ENCODE data around the gene PLA2G4C.

DNA sequence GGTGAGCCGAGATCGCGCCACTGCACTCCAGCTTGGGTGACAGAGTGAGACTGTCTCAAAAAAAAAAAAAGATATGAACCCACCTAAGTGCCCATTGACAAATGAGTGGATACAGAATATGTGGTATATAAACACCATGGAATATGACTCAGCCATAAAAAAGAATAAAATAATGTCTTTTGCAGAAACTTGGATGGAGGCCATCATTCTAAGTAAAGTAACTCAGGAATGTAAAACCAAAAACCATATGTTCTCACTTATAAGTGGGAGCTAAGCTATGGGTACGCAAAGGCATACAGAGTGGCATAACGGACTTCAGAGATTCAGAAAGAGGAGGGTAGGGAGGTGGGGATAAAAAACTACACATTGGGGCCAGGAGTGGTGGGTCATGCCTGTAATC, 29.5 kb downstream of the PLA2G4C start:
- TF ChIP-seq, protein P1, sequence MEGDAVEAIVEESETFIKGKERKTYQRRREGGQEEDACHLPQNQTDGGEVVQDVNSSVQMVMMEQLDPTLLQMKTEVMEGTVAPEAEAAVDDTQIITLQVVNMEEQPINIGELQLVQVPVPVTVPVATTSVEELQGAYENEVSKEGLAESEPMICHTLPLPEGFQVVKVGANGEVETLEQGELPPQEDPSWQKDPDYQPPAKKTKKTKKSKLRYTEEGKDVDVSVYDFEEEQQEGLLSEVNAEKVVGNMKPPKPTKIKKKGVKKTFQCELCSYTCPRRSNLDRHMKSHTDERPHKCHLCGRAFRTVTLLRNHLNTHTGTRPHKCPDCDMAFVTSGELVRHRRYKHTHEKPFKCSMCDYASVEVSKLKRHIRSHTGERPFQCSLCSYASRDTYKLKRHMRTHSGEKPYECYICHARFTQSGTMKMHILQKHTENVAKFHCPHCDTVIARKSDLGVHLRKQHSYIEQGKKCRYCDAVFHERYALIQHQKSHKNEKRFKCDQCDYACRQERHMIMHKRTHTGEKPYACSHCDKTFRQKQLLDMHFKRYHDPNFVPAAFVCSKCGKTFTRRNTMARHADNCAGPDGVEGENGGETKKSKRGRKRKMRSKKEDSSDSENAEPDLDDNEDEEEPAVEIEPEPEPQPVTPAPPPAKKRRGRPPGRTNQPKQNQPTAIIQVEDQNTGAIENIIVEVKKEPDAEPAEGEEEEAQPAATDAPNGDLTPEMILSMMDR (conservative IDR thresholded peaks at IDR 0.05; ENCODE audit: low read depth in 2 of 2), result no peak
- TF ChIP-seq EZH2phosphoT487 (IDR thresholded peaks at IDR 0.05; ENCODE audit: unreplicated experiment) (no peak), POLR2AphosphoS5 (IDR thresholded peaks at IDR 0.05; ENCODE audit: low read depth) (no peak), ZNF114 (CRISPR knock-in tag; IDR thresholded peaks at IDR 0.05) (no peak), EZH2 (IDR thresholded peaks at IDR 0.05; ENCODE audit: low read depth, unreplicated experiment) (no peak), CREB1 (CRISPR knock-in tag; IDR thresholded peaks at IDR 0.05; ENCODE audit: low read depth) (no peak), JUNB (IDR thresholded peaks at IDR 0.05; ENCODE audit: unreplicated experiment) (no peak), STAT1 (IDR thresholded peaks at IDR 0.05; ENCODE audit: unreplicated experiment) (no peak), NANOG (IDR thresholded peaks at IDR 0.05; ENCODE audit: borderline replicate concordance) (no peak), ZNF331 (CRISPR knock-in tag; IDR thresholded peaks at IDR 0.05; ENCODE audit: low read depth) (no peak)
- TF ChIP-seq, protein P2, sequence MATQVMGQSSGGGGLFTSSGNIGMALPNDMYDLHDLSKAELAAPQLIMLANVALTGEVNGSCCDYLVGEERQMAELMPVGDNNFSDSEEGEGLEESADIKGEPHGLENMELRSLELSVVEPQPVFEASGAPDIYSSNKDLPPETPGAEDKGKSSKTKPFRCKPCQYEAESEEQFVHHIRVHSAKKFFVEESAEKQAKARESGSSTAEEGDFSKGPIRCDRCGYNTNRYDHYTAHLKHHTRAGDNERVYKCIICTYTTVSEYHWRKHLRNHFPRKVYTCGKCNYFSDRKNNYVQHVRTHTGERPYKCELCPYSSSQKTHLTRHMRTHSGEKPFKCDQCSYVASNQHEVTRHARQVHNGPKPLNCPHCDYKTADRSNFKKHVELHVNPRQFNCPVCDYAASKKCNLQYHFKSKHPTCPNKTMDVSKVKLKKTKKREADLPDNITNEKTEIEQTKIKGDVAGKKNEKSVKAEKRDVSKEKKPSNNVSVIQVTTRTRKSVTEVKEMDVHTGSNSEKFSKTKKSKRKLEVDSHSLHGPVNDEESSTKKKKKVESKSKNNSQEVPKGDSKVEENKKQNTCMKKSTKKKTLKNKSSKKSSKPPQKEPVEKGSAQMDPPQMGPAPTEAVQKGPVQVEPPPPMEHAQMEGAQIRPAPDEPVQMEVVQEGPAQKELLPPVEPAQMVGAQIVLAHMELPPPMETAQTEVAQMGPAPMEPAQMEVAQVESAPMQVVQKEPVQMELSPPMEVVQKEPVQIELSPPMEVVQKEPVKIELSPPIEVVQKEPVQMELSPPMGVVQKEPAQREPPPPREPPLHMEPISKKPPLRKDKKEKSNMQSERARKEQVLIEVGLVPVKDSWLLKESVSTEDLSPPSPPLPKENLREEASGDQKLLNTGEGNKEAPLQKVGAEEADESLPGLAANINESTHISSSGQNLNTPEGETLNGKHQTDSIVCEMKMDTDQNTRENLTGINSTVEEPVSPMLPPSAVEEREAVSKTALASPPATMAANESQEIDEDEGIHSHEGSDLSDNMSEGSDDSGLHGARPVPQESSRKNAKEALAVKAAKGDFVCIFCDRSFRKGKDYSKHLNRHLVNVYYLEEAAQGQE (IDR thresholded peaks at IDR 0.05; ENCODE audit: unreplicated experiment), result no peak
- TF ChIP-seq, protein P3, sequence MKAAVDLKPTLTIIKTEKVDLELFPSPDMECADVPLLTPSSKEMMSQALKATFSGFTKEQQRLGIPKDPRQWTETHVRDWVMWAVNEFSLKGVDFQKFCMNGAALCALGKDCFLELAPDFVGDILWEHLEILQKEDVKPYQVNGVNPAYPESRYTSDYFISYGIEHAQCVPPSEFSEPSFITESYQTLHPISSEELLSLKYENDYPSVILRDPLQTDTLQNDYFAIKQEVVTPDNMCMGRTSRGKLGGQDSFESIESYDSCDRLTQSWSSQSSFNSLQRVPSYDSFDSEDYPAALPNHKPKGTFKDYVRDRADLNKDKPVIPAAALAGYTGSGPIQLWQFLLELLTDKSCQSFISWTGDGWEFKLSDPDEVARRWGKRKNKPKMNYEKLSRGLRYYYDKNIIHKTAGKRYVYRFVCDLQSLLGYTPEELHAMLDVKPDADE (IDR thresholded peaks at IDR 0.05), result no peak
- TF ChIP-seq, protein P4, sequence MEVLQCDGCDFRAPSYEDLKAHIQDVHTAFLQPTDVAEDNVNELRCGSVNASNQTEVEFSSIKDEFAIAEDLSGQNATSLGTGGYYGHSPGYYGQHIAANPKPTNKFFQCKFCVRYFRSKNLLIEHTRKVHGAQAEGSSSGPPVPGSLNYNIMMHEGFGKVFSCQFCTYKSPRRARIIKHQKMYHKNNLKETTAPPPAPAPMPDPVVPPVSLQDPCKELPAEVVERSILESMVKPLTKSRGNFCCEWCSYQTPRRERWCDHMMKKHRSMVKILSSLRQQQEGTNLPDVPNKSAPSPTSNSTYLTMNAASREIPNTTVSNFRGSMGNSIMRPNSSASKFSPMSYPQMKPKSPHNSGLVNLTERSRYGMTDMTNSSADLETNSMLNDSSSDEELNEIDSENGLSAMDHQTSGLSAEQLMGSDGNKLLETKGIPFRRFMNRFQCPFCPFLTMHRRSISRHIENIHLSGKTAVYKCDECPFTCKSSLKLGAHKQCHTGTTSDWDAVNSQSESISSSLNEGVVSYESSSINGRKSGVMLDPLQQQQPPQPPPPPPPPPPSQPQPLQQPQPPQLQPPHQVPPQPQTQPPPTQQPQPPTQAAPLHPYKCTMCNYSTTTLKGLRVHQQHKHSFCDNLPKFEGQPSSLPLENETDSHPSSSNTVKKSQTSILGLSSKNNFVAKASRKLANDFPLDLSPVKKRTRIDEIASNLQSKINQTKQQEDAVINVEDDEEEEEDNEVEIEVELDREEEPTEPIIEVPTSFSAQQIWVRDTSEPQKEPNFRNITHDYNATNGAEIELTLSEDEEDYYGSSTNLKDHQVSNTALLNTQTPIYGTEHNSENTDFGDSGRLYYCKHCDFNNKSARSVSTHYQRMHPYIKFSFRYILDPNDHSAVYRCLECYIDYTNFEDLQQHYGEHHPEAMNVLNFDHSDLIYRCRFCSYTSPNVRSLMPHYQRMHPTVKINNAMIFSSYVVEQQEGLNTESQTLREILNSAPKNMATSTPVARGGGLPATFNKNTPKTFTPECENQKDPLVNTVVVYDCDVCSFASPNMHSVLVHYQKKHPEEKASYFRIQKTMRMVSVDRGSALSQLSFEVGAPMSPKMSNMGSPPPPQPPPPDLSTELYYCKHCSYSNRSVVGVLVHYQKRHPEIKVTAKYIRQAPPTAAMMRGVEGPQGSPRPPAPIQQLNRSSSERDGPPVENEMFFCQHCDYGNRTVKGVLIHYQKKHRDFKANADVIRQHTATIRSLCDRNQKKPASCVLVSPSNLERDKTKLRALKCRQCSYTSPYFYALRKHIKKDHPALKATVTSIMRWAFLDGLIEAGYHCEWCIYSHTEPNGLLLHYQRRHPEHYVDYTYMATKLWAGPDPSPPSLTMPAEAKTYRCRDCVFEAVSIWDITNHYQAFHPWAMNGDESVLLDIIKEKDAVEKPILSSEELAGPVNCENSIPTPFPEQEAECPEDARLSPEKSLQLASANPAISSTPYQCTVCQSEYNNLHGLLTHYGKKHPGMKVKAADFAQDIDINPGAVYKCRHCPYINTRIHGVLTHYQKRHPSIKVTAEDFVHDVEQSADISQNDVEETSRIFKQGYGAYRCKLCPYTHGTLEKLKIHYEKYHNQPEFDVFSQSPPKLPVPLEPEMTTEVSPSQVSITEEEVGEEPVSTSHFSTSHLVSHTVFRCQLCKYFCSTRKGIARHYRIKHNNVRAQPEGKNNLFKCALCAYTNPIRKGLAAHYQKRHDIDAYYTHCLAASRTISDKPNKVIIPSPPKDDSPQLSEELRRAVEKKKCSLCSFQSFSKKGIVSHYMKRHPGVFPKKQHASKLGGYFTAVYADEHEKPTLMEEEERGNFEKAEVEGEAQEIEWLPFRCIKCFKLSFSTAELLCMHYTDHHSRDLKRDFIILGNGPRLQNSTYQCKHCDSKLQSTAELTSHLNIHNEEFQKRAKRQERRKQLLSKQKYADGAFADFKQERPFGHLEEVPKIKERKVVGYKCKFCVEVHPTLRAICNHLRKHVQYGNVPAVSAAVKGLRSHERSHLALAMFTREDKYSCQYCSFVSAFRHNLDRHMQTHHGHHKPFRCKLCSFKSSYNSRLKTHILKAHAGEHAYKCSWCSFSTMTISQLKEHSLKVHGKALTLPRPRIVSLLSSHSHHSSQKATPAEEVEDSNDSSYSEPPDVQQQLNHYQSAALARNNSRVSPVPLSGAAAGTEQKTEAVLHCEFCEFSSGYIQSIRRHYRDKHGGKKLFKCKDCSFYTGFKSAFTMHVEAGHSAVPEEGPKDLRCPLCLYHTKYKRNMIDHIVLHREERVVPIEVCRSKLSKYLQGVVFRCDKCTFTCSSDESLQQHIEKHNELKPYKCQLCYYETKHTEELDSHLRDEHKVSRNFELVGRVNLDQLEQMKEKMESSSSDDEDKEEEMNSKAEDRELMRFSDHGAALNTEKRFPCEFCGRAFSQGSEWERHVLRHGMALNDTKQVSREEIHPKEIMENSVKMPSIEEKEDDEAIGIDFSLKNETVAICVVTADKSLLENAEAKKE (CRISPR knock-in tag; IDR thresholded peaks at IDR 0.05), result no peak

Measured in GM23338 (cell line).